ENCODE measurements around the gene TSEN54.

TSEN54 gene

GRCh38 chr17:75516255-75516618, at the start of gene TSEN54:
Gene TSEN54, plus strand, starts transcription at chr17:75516528. Its CDS starts 33 bp downstream, at chr17:75516561.
- Mint-ChIP-seq H3K27ac (no peak within 1 kb of the TSS), H3K9me3 (no peaks in the 10 kb centered on the region), H3K4me3 (peak within 1 kb of the TSS; percentile 86), H3K4me1 (peaks cover 44% of the 10 kb centered on the region), H3K36me3 (ENCODE audit: low read depth) (peaks cover 28% of the 10 kb centered on the region), H3K27me3 (ENCODE audit: low read depth, poor library complexity) (peaks cover 7% of the 10 kb centered on the region)
- no peak for TF ChIP-seq CTCF (IDR thresholded peaks at IDR 0.05)
- peak; percentile 95 for DNase-seq

- Mint-ChIP-seq H3K27ac (peak overlapping the region; percentile 91), H3K4me1 (peaks cover 15% of the 10 kb centered on the region), H3K9me3 (peaks cover 10% of the 10 kb centered on the region), H3K27me3 (ENCODE audit: low read depth, poor library complexity) (peaks cover 3% of the 10 kb centered on the region), H3K4me3 (no peak overlapping the region), H3K36me3 (ENCODE audit: low read depth) (peaks cover 41% of the 10 kb centered on the region)
- no peak for DNase-seq
- no peak for TF ChIP-seq CTCF (IDR thresholded peaks at IDR 0.05)
Measured at GRCh38 chr17:75468291-75468754, 48.0 kb upstream of the TSEN54 start.

GRCh38 chr17:75468779-75469373, 47.5 kb upstream of the TSEN54 start:
- Mint-ChIP-seq H3K9me3 (peaks cover 10% of the 10 kb centered on the region), H3K27me3 (ENCODE audit: low read depth, poor library complexity) (no peaks in the 10 kb centered on the region), H3K27ac (no peak overlapping the region), H3K4me1 (peaks cover 15% of the 10 kb centered on the region), H3K4me3 (no peak overlapping the region), H3K36me3 (ENCODE audit: low read depth) (peaks cover 40% of the 10 kb centered on the region)
- no peak for TF ChIP-seq CTCF (IDR thresholded peaks at IDR 0.05)
- no peak for DNase-seq

GRCh38 chr17:75471207-75471606, 45.1 kb upstream of the TSEN54 start:
- Mint-ChIP-seq H3K4me1 (peaks cover 35% of the 10 kb centered on the region), H3K27me3 (ENCODE audit: low read depth, poor library complexity) (no peaks in the 10 kb centered on the region), H3K27ac (peak overlapping the region; percentile 68), H3K36me3 (ENCODE audit: low read depth) (peaks cover 34% of the 10 kb centered on the region), H3K9me3 (peaks cover 7% of the 10 kb centered on the region), H3K4me3 (no peak overlapping the region)
- DNase-seq, result no peak
- TF ChIP-seq CTCF (IDR thresholded peaks at IDR 0.05), result no peak

GRCh38 chr17:75472119-75472518, 44.2 kb upstream of the TSEN54 start:
- no peak overlapping the region for H3K4me3 Mint-ChIP-seq
- DNase-seq, result no peak
- no peak for TF ChIP-seq CTCF (IDR thresholded peaks at IDR 0.05)
- H3K4me1 Mint-ChIP-seq, result peaks cover 45% of the 10 kb centered on the region
- peaks cover 33% of the 10 kb centered on the region for H3K36me3 Mint-ChIP-seq (ENCODE audit: low read depth)
- H3K9me3 Mint-ChIP-seq, result peaks cover 4% of the 10 kb centered on the region
- no peaks in the 10 kb centered on the region for H3K27me3 Mint-ChIP-seq (ENCODE audit: low read depth, poor library complexity)
- H3K27ac Mint-ChIP-seq, result peak overlapping the region; percentile 9

DNA sequence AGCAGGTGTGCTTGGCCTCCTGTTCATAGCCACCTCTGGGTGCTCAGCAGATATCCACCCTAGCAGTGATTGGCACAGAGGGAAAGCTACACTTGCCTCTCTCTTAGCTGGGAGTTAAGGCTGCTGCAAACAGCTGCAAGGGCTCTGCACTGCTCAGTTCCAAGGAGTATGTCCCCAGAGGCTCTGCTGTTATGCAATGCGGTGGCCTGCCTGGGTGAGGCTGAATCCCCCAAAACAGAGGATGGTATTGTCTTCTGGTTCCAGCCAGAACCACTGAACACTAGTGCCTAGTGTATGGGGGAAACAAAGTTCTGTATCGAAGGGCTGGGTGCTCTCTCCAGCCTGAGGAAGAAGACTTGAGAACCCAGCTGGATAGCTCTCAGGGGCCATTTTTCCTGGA, 43.1 kb upstream of the TSEN54 start:
- H3K36me3 Mint-ChIP-seq (ENCODE audit: low read depth), result peaks cover 24% of the 10 kb centered on the region
- H3K27ac Mint-ChIP-seq, result no peak overlapping the region
- no peaks in the 10 kb centered on the region for H3K9me3 Mint-ChIP-seq
- DNase-seq, result no peak
- H3K4me3 Mint-ChIP-seq, result no peak overlapping the region
- H3K27me3 Mint-ChIP-seq (ENCODE audit: low read depth, poor library complexity), result no peaks in the 10 kb centered on the region
- no peak for TF ChIP-seq CTCF (IDR thresholded peaks at IDR 0.05)
- H3K4me1 Mint-ChIP-seq, result peaks cover 50% of the 10 kb centered on the region

All from nephron progenitor cell (in vitro differentiated cells).